Sigmoid colon (tissue), 3 donors: ENCODE results near the gene KCNF1.

Source experiments
- CTCF ChIP-seq, 4 experiments: fragments of 450-650 bp in 3 of 4; fragments of 200-600 bp in 1 of 4; IDR thresholded peaks; one replicate each; pipeline ENCODE4 v1.5.1; 2016 to 2019; ENCODE audit warnings: antibody characterized with exemption in 4 of 4, mild to moderate bottlenecking in 3 of 4, moderate library complexity in 2 of 4
- POLR2A ChIP-seq, 2 donors: fragments of 450-650 bp; IDR thresholded peaks; one replicate each; pipeline ENCODE4 v1.6.1; 2016; ENCODE audit warnings: antibody characterized with exemption in 2 of 2, mild to moderate bottlenecking in 2 of 2, moderate library complexity in 2 of 2

GRCh38 chr2:10883066-10883465, 28.7 kb upstream of the KCNF1 start:
- TF ChIP-seq POLR2A (IDR thresholded peaks at IDR 0.05) (no peak), CTCF (IDR thresholded peaks at IDR 0.05) (no peak)
